Renal cortex interstitium (tissue), 11 donors: ENCODE data around the gene CALHM5. TPM values are rescaled to one million over a fixed set of nuclear protein-coding genes. Genes with fewer than 3 reads are reported as not detected.
A peak's percentile ranks its signal among the peaks of the same experiment; 100 is the strongest.

ENCODE experiments used
- DNase-seq, 11 donors: peaks; one replicate each; pipeline ENCODE4 v3.0.0-alpha.2; 2013; ENCODE audit warnings: low read depth in 9 of 11, low spot score in 4 of 11; ENCODE audit errors: extremely low read depth in 1 of 11
- polyA plus RNA-seq, 3 donors: library from polyadenylated mRNA; unstranded; fragments of 120-200 nt; gene quantifications; one replicate each; pipeline ENCODE4 v1.2.1, GENCODE V29; 2013; ENCODE audit not compliant: insufficient read length in 3 of 3

CALHM5 gene
- polyA plus RNA-seq, 3 donors, result 2.3 to 3.4 (median 2.4) TPM

GRCh38 chr6:116564921-116565872, 53.8 kb downstream of the CALHM5 start:
- no peak for DNase-seq

- DNase-seq, result no peak
Observed at GRCh38 chr6:116568111-116568510, 56.7 kb downstream of the CALHM5 start.

DNA sequence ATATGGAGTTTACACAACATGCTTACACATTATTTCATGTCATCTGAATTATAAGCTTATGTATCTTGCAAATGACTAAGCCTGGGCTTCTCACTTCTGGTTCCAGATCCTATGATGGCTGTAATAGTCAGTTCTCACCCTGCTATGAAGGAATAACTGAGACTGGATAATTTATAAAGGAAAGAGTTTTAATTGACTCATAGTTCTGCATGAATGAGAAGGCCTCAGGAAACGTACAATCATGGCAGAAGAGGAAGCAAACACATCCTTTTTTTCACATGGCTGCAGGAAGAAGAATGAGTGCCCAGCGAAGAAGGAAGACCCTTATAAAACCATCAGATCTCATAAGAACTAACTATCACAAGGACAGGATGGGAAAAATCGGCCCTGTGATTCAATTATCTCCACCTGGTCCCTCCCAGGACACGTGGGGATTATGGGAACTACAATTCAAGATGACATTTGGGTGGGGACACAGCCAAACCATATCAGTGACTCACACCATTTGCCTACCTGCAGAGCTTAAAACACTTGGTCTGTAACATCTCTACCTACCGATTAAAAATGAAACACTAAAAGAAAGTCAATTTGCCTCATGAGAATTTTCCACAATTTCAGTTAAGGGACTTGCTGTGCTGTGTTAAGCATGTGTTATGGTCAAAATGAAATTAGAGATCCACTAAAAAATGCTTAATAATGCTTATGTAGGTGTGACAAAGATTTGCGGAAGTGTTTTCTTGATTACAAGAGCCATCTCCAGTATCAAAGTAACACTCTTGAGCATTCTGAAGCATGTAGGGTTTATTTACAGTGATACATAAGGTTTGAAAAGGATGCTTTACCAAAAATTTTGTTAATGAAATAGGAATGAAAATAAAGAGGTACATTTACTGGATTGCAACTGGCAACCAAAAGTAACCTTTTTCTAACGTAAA, 57.6 kb downstream of the CALHM5 start:
- DNase-seq, result no peak

GRCh38 chr6:116570856-116571682, 59.6 kb downstream of the CALHM5 start, which contains the start of gene RWDD1:
Gene RWDD1, plus strand, starts transcription at chr6:116571504. Its CDS starts 79 bp downstream, at chr6:116571583.
- DNase-seq, result peak; percentile 93 to 99 (median 97)

- DNase-seq, result peak in 1 of 11 donors; percentile 25
Observed at GRCh38 chr6:116571683-116572000, 60.2 kb downstream of the CALHM5 start.

GRCh38 chr6:116572162-116572561, 60.7 kb downstream of the CALHM5 start:
- peak in 1 of 11 donors; percentile 14 for DNase-seq

Other genes starting within 250 kb of the CALHM5 start
- 100 to 1,000 TPM; 100 to 105 (median 101) TPM for gene TSPYL1, start 231.7 kb upstream of the CALHM5 start, polyA plus RNA-seq
- 10 to 100 TPM; 38.7 to 42.5 (median 42.1) TPM for gene DSE, start 140.7 kb upstream of the CALHM5 start, polyA plus RNA-seq
- gene CALHM6, start 50.3 kb upstream of the CALHM5 start, polyA plus RNA-seq, result 1 to 10 TPM; 4.9 to 6.6 (median 5.7) TPM
- under 1 TPM; 0.20 to 0.50 (median 0.30) TPM for gene TRAPPC3L, start 34.0 kb downstream of the CALHM5 start, polyA plus RNA-seq
- gene CALHM4, start 42.1 kb downstream of the CALHM5 start, polyA plus RNA-seq, result under 1 TPM; 0.58 to 0.88 (median 0.85) TPM
- 10 to 100 TPM; 73.8 to 95.4 (median 73.9) TPM for gene RWDD1, start 59.9 kb downstream of the CALHM5 start, polyA plus RNA-seq
- 1 to 10 TPM; 2.6 to 3.0 (median 2.7) TPM for gene RSPH4A, start 104.8 kb downstream of the CALHM5 start, polyA plus RNA-seq
- gene ZUP1, start 157.1 kb downstream of the CALHM5 start, polyA plus RNA-seq, result 10 to 100 TPM; 12.7 to 14.9 (median 14.5) TPM
- gene KPNA5, start 169.6 kb downstream of the CALHM5 start, polyA plus RNA-seq, result 10 to 100 TPM; 16.1 to 20.6 (median 19.1) TPM